MM.1S (cell line): ENCODE data around the gene CYFIP1.

ENCODE experiments used
- CTCF ChIP-seq: fragments of 300-600 bp; sonication (generic); IDR thresholded peaks from 2 replicates; pipeline ENCODE4 v1.5.1; 2016; ENCODE audit warnings: antibody characterized with exemption, low read length, mixed read lengths
- EZH2 ChIP-seq: fragments of 300-600 bp; sonication (generic); optimal IDR thresholded peaks from 2 replicates; pipeline ENCODE3; 2017; ENCODE audit warnings: low read depth, mild to moderate bottlenecking, antibody characterized with exemption, low read length, mixed read lengths

DNA sequence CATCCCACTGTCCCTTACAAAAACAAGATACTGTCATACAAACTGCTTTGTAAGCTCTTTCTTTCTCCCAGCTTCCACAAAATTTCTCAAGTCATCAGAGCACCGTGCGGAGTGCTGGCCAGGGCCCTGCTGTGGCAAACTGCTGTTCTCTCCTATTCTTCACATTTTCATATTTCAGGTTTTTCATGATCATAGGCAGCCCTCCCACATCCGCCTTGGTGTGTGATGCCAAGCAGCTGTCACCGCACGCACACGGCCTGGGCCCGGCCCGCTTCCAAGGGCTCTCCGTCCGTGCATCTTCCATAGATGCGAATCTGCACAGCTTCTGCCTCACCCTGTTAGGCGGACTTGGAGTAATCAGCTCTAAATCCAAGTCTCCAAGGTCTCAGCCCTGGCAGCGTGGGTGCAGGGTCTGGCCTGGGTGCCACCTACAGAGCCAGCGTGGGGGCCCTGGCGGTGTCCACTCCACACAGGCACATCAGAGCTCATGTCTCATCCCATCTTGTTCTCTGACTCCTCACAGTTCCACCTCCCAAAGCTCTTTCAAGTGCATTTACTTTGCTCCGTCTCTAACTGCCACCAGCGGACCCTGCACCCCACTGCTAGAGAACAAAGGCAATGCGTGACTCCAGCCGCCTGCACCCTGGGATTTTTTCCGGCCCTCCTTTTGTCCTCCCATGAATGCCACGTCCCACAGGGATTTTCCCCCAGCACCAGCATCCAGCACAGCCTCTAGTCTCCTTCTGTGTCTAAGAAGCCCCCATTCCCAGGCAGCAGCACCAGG, 27.2 kb downstream of the CYFIP1 start:
- TF ChIP-seq CTCF (no peak), EZH2 (no peak)
